ENCODE results near the gene ULK4.

ULK4 gene

GRCh38 chr3:41441568-41441967 is 520.3 kb downstream of the ULK4 start:
- Histone ChIP-seq H3K36me3 (ENCODE audit: control insufficient read depth, insufficient read depth, low read length) (no peaks in the 10 kb centered on the region), H4K5ac (ENCODE audit: low read length) (no peak overlapping the region), H3K79me1 (ENCODE audit: low read length) (no peaks in the 10 kb centered on the region), H2AK5ac (ENCODE audit: low read length) (no peak overlapping the region), H3K9ac (ENCODE audit: low read length) (no peak overlapping the region), H3K27ac (ENCODE audit: low read depth, low read length) (no peak overlapping the region), H2BK15ac (replicated peaks; ENCODE audit: low read depth) (no peak overlapping the region), H3K56ac (ENCODE audit: low read length) (no peak overlapping the region), H3K27me3 (ENCODE audit: insufficient read depth, low read length, poor library complexity) (no peaks in the 10 kb centered on the region), H3K4me1 (ENCODE audit: control insufficient read depth, low read depth, low read length) (peaks cover 2% of the 10 kb centered on the region), H3K79me2 (ENCODE audit: control insufficient read depth, insufficient read depth, low read length) (no peaks in the 10 kb centered on the region), H2BK5ac (ENCODE audit: low read length) (no peak overlapping the region), H3K4me3 (ENCODE audit: low read length) (no peak overlapping the region), H3K4me2 (ENCODE audit: low read length) (no peak overlapping the region), H2BK120ac (ENCODE audit: low read depth, low read length) (no peak overlapping the region), H3K23ac (ENCODE audit: low read length) (no peak overlapping the region), H3K4ac (ENCODE audit: low read depth, low read length) (no peak overlapping the region), H3K18ac (ENCODE audit: low read length) (no peak overlapping the region), H4K8ac (ENCODE audit: low read depth, low read length) (no peak overlapping the region)
- WGBS (ENCODE audit: extremely low coverage, insufficient coverage, low lambda C conversion rate) = no CpG with 5 or more reads among the region's 4 CpGs
- no peak for DNase-seq

- no peak overlapping the region for H3K27ac ChIP-seq (ENCODE audit: low read depth, low read length)
- no peak overlapping the region for H3K9ac ChIP-seq (ENCODE audit: low read length)
- H2BK120ac ChIP-seq (ENCODE audit: low read depth, low read length) = no peak overlapping the region
- no peak overlapping the region for H2BK5ac ChIP-seq (ENCODE audit: low read length)
- no peak overlapping the region for H4K5ac ChIP-seq (ENCODE audit: low read length)
- no peak overlapping the region for H3K4me3 ChIP-seq (ENCODE audit: low read length)
- peaks cover 2% of the 10 kb centered on the region for H3K4me1 ChIP-seq (ENCODE audit: control insufficient read depth, low read depth, low read length)
- no peaks in the 10 kb centered on the region for H3K79me1 ChIP-seq (ENCODE audit: low read length)
- H3K79me2 ChIP-seq (ENCODE audit: control insufficient read depth, insufficient read depth, low read length) = no peaks in the 10 kb centered on the region
- H3K56ac ChIP-seq (ENCODE audit: low read length) = no peak overlapping the region
- H3K18ac ChIP-seq (ENCODE audit: low read length) = no peak overlapping the region
- H4K8ac ChIP-seq (ENCODE audit: low read depth, low read length) = no peak overlapping the region
- no CpG with 5 or more reads among the region's 2 CpGs for WGBS (ENCODE audit: extremely low coverage, insufficient coverage, low lambda C conversion rate)
- no peak for DNase-seq
- no peaks in the 10 kb centered on the region for H3K27me3 ChIP-seq (ENCODE audit: insufficient read depth, low read length, poor library complexity)
- H3K4ac ChIP-seq (ENCODE audit: low read depth, low read length) = no peak overlapping the region
- no peak overlapping the region for H2BK15ac ChIP-seq (replicated peaks; ENCODE audit: low read depth)
- no peak overlapping the region for H3K4me2 ChIP-seq (ENCODE audit: low read length)
- H2AK5ac ChIP-seq (ENCODE audit: low read length) = no peak overlapping the region
- H3K36me3 ChIP-seq (ENCODE audit: control insufficient read depth, insufficient read depth, low read length) = no peaks in the 10 kb centered on the region
- no peak overlapping the region for H3K23ac ChIP-seq (ENCODE audit: low read length)
Measured at GRCh38 chr3:41441139-41441538, 520.8 kb downstream of the ULK4 start.

- no peak overlapping the region for H3K4ac ChIP-seq (ENCODE audit: low read depth, low read length)
- no peak overlapping the region for H2AK5ac ChIP-seq (ENCODE audit: low read length)
- WGBS (ENCODE audit: extremely low coverage, insufficient coverage, low lambda C conversion rate) = no CpG with 5 or more reads among the region's 1 CpG
- H2BK120ac ChIP-seq (ENCODE audit: low read depth, low read length) = no peak overlapping the region
- no peak overlapping the region for H3K9ac ChIP-seq (ENCODE audit: low read length)
- no peak overlapping the region for H3K4me2 ChIP-seq (ENCODE audit: low read length)
- H3K4me1 ChIP-seq (ENCODE audit: control insufficient read depth, low read depth, low read length) = peaks cover 2% of the 10 kb centered on the region
- no peak overlapping the region for H3K27ac ChIP-seq (ENCODE audit: low read depth, low read length)
- H3K23ac ChIP-seq (ENCODE audit: low read length) = no peak overlapping the region
- H3K4me3 ChIP-seq (ENCODE audit: low read length) = no peak overlapping the region
- H3K79me1 ChIP-seq (ENCODE audit: low read length) = no peaks in the 10 kb centered on the region
- H2BK15ac ChIP-seq (replicated peaks; ENCODE audit: low read depth) = no peak overlapping the region
- no peaks in the 10 kb centered on the region for H3K79me2 ChIP-seq (ENCODE audit: control insufficient read depth, insufficient read depth, low read length)
- no peak for DNase-seq
- H3K27me3 ChIP-seq (ENCODE audit: insufficient read depth, low read length, poor library complexity) = no peaks in the 10 kb centered on the region
- no peak overlapping the region for H4K5ac ChIP-seq (ENCODE audit: low read length)
- H3K36me3 ChIP-seq (ENCODE audit: control insufficient read depth, insufficient read depth, low read length) = no peaks in the 10 kb centered on the region
- H3K18ac ChIP-seq (ENCODE audit: low read length) = no peak overlapping the region
- no peak overlapping the region for H3K56ac ChIP-seq (ENCODE audit: low read length)
- H4K8ac ChIP-seq (ENCODE audit: low read depth, low read length) = no peak overlapping the region
- no peak overlapping the region for H2BK5ac ChIP-seq (ENCODE audit: low read length)
Measured at GRCh38 chr3:41436983-41437382, 524.9 kb downstream of the ULK4 start.

GRCh38 chr3:41434781-41435180 is 527.1 kb downstream of the ULK4 start:
- H3K9ac ChIP-seq (ENCODE audit: low read length) = no peak overlapping the region
- H3K18ac ChIP-seq (ENCODE audit: low read length) = no peak overlapping the region
- no peak overlapping the region for H2BK120ac ChIP-seq (ENCODE audit: low read depth, low read length)
- H3K56ac ChIP-seq (ENCODE audit: low read length) = no peak overlapping the region
- no peak overlapping the region for H3K4me2 ChIP-seq (ENCODE audit: low read length)
- H2BK5ac ChIP-seq (ENCODE audit: low read length) = no peak overlapping the region
- no peaks in the 10 kb centered on the region for H3K79me1 ChIP-seq (ENCODE audit: low read length)
- H3K79me2 ChIP-seq (ENCODE audit: control insufficient read depth, insufficient read depth, low read length) = no peaks in the 10 kb centered on the region
- H4K8ac ChIP-seq (ENCODE audit: low read depth, low read length) = no peak overlapping the region
- H3K4ac ChIP-seq (ENCODE audit: low read depth, low read length) = no peak overlapping the region
- no peaks in the 10 kb centered on the region for H3K36me3 ChIP-seq (ENCODE audit: control insufficient read depth, insufficient read depth, low read length)
- no peaks in the 10 kb centered on the region for H3K27me3 ChIP-seq (ENCODE audit: insufficient read depth, low read length, poor library complexity)
- H3K27ac ChIP-seq (ENCODE audit: low read depth, low read length) = no peak overlapping the region
- no peak for DNase-seq
- no peak overlapping the region for H2AK5ac ChIP-seq (ENCODE audit: low read length)
- no peak overlapping the region for H3K23ac ChIP-seq (ENCODE audit: low read length)
- no peak overlapping the region for H2BK15ac ChIP-seq (replicated peaks; ENCODE audit: low read depth)
- peaks cover 2% of the 10 kb centered on the region for H3K4me1 ChIP-seq (ENCODE audit: control insufficient read depth, low read depth, low read length)
- H4K5ac ChIP-seq (ENCODE audit: low read length) = no peak overlapping the region
- WGBS (ENCODE audit: extremely low coverage, insufficient coverage, low lambda C conversion rate) = no CpG with 5 or more reads among the region's 2 CpGs
- H3K4me3 ChIP-seq (ENCODE audit: low read length) = no peak overlapping the region

- DNase-seq = no peak
- H3K4me2 ChIP-seq (ENCODE audit: low read length) = no peak overlapping the region
- H3K79me1 ChIP-seq (ENCODE audit: low read length) = no peaks in the 10 kb centered on the region
- H3K79me2 ChIP-seq (ENCODE audit: control insufficient read depth, insufficient read depth, low read length) = no peaks in the 10 kb centered on the region
- no CpG with 5 or more reads among the region's 4 CpGs for WGBS (ENCODE audit: extremely low coverage, insufficient coverage, low lambda C conversion rate)
- no peak overlapping the region for H2BK5ac ChIP-seq (ENCODE audit: low read length)
- H3K27me3 ChIP-seq (ENCODE audit: insufficient read depth, low read length, poor library complexity) = no peaks in the 10 kb centered on the region
- no peak overlapping the region for H2AK5ac ChIP-seq (ENCODE audit: low read length)
- no peak overlapping the region for H3K9ac ChIP-seq (ENCODE audit: low read length)
- no peak overlapping the region for H3K56ac ChIP-seq (ENCODE audit: low read length)
- no peak overlapping the region for H3K23ac ChIP-seq (ENCODE audit: low read length)
- no peak overlapping the region for H3K4ac ChIP-seq (ENCODE audit: low read depth, low read length)
- no peak overlapping the region for H3K18ac ChIP-seq (ENCODE audit: low read length)
- H3K27ac ChIP-seq (ENCODE audit: low read depth, low read length) = no peak overlapping the region
- H3K4me3 ChIP-seq (ENCODE audit: low read length) = no peak overlapping the region
- no peaks in the 10 kb centered on the region for H3K4me1 ChIP-seq (ENCODE audit: control insufficient read depth, low read depth, low read length)
- no peak overlapping the region for H4K5ac ChIP-seq (ENCODE audit: low read length)
- H2BK120ac ChIP-seq (ENCODE audit: low read depth, low read length) = no peak overlapping the region
- H3K36me3 ChIP-seq (ENCODE audit: control insufficient read depth, insufficient read depth, low read length) = no peaks in the 10 kb centered on the region
- no peak overlapping the region for H2BK15ac ChIP-seq (replicated peaks; ENCODE audit: low read depth)
- no peak overlapping the region for H4K8ac ChIP-seq (ENCODE audit: low read depth, low read length)
Measured at GRCh38 chr3:41431386-41431785, 530.5 kb downstream of the ULK4 start.

- Histone ChIP-seq H3K56ac (ENCODE audit: low read length) (no peak overlapping the region), H2AK5ac (ENCODE audit: low read length) (no peak overlapping the region), H3K27me3 (ENCODE audit: insufficient read depth, low read length, poor library complexity) (no peaks in the 10 kb centered on the region), H3K4me2 (ENCODE audit: low read length) (no peak overlapping the region), H2BK15ac (replicated peaks; ENCODE audit: low read depth) (no peak overlapping the region), H3K9ac (ENCODE audit: low read length) (no peak overlapping the region), H3K27ac (ENCODE audit: low read depth, low read length) (no peak overlapping the region), H2BK120ac (ENCODE audit: low read depth, low read length) (no peak overlapping the region), H3K23ac (ENCODE audit: low read length) (no peak overlapping the region), H2BK5ac (ENCODE audit: low read length) (no peak overlapping the region), H3K79me2 (ENCODE audit: control insufficient read depth, insufficient read depth, low read length) (no peaks in the 10 kb centered on the region), H3K4me1 (ENCODE audit: control insufficient read depth, low read depth, low read length) (no peaks in the 10 kb centered on the region), H3K18ac (ENCODE audit: low read length) (no peak overlapping the region), H4K5ac (ENCODE audit: low read length) (no peak overlapping the region), H3K36me3 (ENCODE audit: control insufficient read depth, insufficient read depth, low read length) (no peaks in the 10 kb centered on the region), H3K79me1 (ENCODE audit: low read length) (no peaks in the 10 kb centered on the region), H4K8ac (ENCODE audit: low read depth, low read length) (no peak overlapping the region), H3K4ac (ENCODE audit: low read depth, low read length) (no peak overlapping the region), H3K4me3 (ENCODE audit: low read length) (no peak overlapping the region)
- WGBS (ENCODE audit: extremely low coverage, insufficient coverage, low lambda C conversion rate) = no CpG with 5 or more reads among the region's 12 CpGs
- DNase-seq = no peak
Measured at GRCh38 chr3:41430886-41431285, 531.0 kb downstream of the ULK4 start.

Measured in mesendoderm (in vitro differentiated cells).